DOHH2 (cell line): ENCODE data around the gene ABTB2.

Experiments used
- H3F3A ChIP-seq: fragments of 200-600 bp; sonication (generic), shearing (Covaris generic); 2 replicates; pipeline ENCODE4 v1.6.0; 2016; ENCODE audit warnings: antibody characterized with exemption, mild to moderate bottlenecking; ENCODE audit not compliant: control insufficient read depth, insufficient read depth
- H3K27ac ChIP-seq: fragments of 200-600 bp; sonication (generic); 2 replicates; pipeline ENCODE4 v1.5.1; 2014; ENCODE audit warnings: low read depth, mild to moderate bottlenecking, low read length, moderate library complexity
- H3K27me3 ChIP-seq: fragments of 200-600 bp; sonication (generic); 2 replicates; pipeline ENCODE4 v1.6.1; 2014; ENCODE audit warnings: mild to moderate bottlenecking, low read length, mixed read lengths; ENCODE audit not compliant: control insufficient read depth
- H3K36me3 ChIP-seq: fragments of 200-600 bp; sonication (generic); 2 replicates; pipeline ENCODE4 v1.6.1; 2014; ENCODE audit warnings: mild to moderate bottlenecking, low read length, moderate library complexity, mixed read lengths; ENCODE audit not compliant: control insufficient read depth
- H3K4me1 ChIP-seq: fragments of 200-600 bp; sonication (generic); 2 replicates; pipeline ENCODE4 v1.6.1; 2014; ENCODE audit warnings: mild to moderate bottlenecking, low read length, mixed read lengths; ENCODE audit not compliant: control insufficient read depth
- H3K4me2 ChIP-seq: fragments of 200-600 bp; sonication (generic); 2 replicates; pipeline ENCODE4 v1.6.0; 2014; ENCODE audit warnings: mild to moderate bottlenecking, low read length, moderate library complexity
- H3K4me3 ChIP-seq: fragments of 200-600 bp; sonication (generic); 2 replicates; pipeline ENCODE4 v1.5.1; 2014; ENCODE audit warnings: mild to moderate bottlenecking, low read length, mixed read lengths
- H3K79me2 ChIP-seq: fragments of 200-600 bp; sonication (generic); 2 replicates; pipeline ENCODE4 v1.6.1; 2014; ENCODE audit warnings: mild to moderate bottlenecking, low read length, mixed read lengths; ENCODE audit not compliant: control insufficient read depth
- H3K9me2 ChIP-seq: fragments of 200-600 bp; sonication (generic); replicated peaks from 2 replicates; pipeline ENCODE4 v1.6.1; 2014; ENCODE audit warnings: mild to moderate bottlenecking, low read length, mixed read lengths; ENCODE audit not compliant: control insufficient read depth
- H3K9me3 ChIP-seq: fragments of 200-600 bp; sonication (generic); 2 replicates; pipeline ENCODE4 v1.6.1; 2014; ENCODE audit warnings: antibody characterized with exemption, low read length, mixed read lengths; ENCODE audit not compliant: control insufficient read depth, insufficient read depth
- H4K20me1 ChIP-seq: fragments of 200-600 bp; sonication (generic); 2 replicates; pipeline ENCODE4 v1.6.0; 2014; ENCODE audit warnings: low read depth, mild to moderate bottlenecking, antibody characterized with exemption, low read length, moderate library complexity; ENCODE audit not compliant: control insufficient read depth, insufficient read depth
- CTCF ChIP-seq: fragments of 200-600 bp; sonication (generic); IDR thresholded peaks from one replicate; pipeline ENCODE4 v1.5.1; 2014; ENCODE audit warnings: antibody characterized with exemption, mild to moderate bottlenecking, low read depth, low read length; ENCODE audit not compliant: poor library complexity, severe bottlenecking
- EZH2phosphoT487 ChIP-seq: fragments of 200-600 bp; sonication (generic); IDR thresholded peaks from 2 replicates; pipeline ENCODE4 v1.6.1; 2017; ENCODE audit warnings: borderline replicate concordance, mild to moderate bottlenecking, antibody characterized with exemption, low read length, moderate library complexity, mixed read lengths

The ABTB2 gene

DNA sequence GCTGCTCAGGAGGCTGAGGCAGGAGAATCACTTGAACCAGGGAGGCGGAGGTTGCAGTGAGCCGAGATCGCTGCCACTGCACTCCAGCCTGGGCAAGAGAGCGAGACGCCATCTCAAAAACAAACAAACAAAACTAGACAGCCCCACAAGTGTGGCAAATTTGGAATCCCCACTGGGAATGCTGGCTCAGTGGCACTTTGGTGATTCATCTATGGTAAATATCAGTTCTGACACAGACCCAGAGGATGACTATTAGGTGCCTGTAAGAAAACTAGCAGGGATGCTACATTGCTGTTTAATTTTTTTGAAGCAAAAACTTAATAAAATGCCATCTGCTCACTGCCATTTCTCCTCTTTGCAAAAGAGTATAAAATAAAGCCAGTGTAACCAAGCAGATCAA is 144.4 kb downstream of the ABTB2 start:
- Histone ChIP-seq H3K27me3 (peaks cover 9% of the 10 kb centered on the region), H3K27ac (no peak overlapping the region), H3K36me3 (no peaks in the 10 kb centered on the region), H3F3A (no peaks in the 10 kb centered on the region), H3K9me2 (no peaks in the 10 kb centered on the region), H3K79me2 (no peaks in the 10 kb centered on the region), H4K20me1 (no peaks in the 10 kb centered on the region), H3K4me2 (no peak overlapping the region), H3K4me3 (no peak overlapping the region), H3K4me1 (no peaks in the 10 kb centered on the region), H3K9me3 (no peaks in the 10 kb centered on the region)
- no peak for TF ChIP-seq EZH2phosphoT487
- no peak for TF ChIP-seq CTCF

DNA sequence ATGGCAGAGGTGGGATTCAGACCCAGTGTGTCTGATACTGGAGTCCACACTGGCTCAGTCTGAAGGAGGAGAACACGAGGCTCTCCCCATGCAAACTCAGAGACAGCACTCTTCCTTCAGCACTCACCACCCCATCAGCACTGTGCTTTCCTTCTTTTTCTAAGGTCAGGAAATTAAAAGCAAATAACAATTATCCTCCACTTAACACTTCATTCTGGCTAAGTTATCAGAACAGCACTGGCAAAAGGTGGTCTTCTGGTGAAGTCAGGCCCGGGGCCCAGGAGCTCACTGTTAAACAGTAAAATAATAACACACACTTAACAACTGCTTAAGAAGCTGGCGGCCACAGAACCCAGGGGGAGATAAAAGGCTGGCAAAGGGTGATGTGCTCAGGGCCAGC is 145.2 kb downstream of the ABTB2 start:
- Histone ChIP-seq H3K27me3 (peaks cover 4% of the 10 kb centered on the region; the same call in 1 of the 2 replicates), H3F3A (no peaks in the 10 kb centered on the region), H3K36me3 (no peaks in the 10 kb centered on the region), H3K9me3 (no peaks in the 10 kb centered on the region), H4K20me1 (no peaks in the 10 kb centered on the region), H3K79me2 (no peaks in the 10 kb centered on the region), H3K4me1 (no peaks in the 10 kb centered on the region), H3K27ac (no peak overlapping the region), H3K4me3 (no peak overlapping the region), H3K4me2 (no peak overlapping the region), H3K9me2 (no peaks in the 10 kb centered on the region)
- TF ChIP-seq EZH2phosphoT487: no peak
- TF ChIP-seq CTCF: no peak

DNA sequence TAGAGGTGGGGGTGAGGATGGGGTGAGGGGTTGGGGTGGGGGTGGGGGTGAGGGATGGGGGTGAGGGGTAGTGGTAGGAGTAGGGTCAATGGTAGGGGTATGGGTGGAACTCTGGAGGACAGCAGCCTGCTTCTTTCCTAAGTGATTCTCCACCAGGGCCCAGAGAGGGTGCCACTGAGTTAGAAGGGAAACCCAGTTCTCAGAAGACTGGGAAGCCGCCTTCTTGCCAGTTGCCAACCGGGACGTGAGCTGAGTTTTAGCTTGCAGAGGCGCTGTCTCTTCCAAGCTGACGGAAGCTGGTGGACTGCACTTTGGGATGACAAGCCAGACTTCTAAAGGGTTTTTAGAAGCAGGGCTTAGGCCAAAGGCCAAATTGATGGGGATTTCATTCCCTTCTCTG is 148.0 kb downstream of the ABTB2 start:
- TF ChIP-seq EZH2phosphoT487 (no peak), CTCF (no peak)
- H3K4me2 ChIP-seq: no peak overlapping the region
- no peaks in the 10 kb centered on the region for H3K27me3 ChIP-seq
- no peaks in the 10 kb centered on the region for H3F3A ChIP-seq
- H3K27ac ChIP-seq: no peak overlapping the region
- no peaks in the 10 kb centered on the region for H4K20me1 ChIP-seq
- H3K79me2 ChIP-seq: no peaks in the 10 kb centered on the region
- no peak overlapping the region for H3K4me3 ChIP-seq
- no peaks in the 10 kb centered on the region for H3K9me3 ChIP-seq
- H3K36me3 ChIP-seq: no peaks in the 10 kb centered on the region
- H3K9me2 ChIP-seq: no peaks in the 10 kb centered on the region
- H3K4me1 ChIP-seq: no peaks in the 10 kb centered on the region
